ENCODE measurements around the gene RALBP1. TPM values are rescaled to one million over a fixed set of nuclear protein-coding genes. Genes with fewer than 3 reads are reported as not detected.

RALBP1 gene
- total RNA-seq, result 10 to 100 TPM; 37.5 to 53.9 TPM

GRCh38 chr18:9474983-9475642 is at the start of gene RALBP1:
TSS of gene RALBP1 (plus strand) at chr18:9475513. CDS start at chr18:9513046, 37,533 bp downstream.

Small RNA genes within 50 kb of the gene (small RNA-seq; reads per million reads assigned to genes)
- gene RNU2-27P, result 0.93 to 1.0 reads per million in 2 donors

Other genes starting within 250 kb of the RALBP1 start
- 10 to 100 TPM; 50.6 to 56.9 TPM for gene TWSG1, start 140.7 kb upstream of the RALBP1 start, total RNA-seq
- 10 to 100 TPM; 69.5 to 76.6 TPM for gene PPP4R1, start 139.0 kb downstream of the RALBP1 start, total RNA-seq
- 10 to 100 TPM; 11.0 to 13.4 TPM for gene RAB31, start 232.8 kb downstream of the RALBP1 start, total RNA-seq

Data from melanocyte of skin (primary cell).